ENCODE data around the gene RCOR1.
A peak's percentile ranks its signal among the peaks of the same experiment; 100 is the strongest.
"Not testable (repeated sequence)": the region's sequence is repeated elsewhere in the genome, so short reads cannot be mapped to it uniquely, and the experiment has no call there.

Gene RCOR1

DNA sequence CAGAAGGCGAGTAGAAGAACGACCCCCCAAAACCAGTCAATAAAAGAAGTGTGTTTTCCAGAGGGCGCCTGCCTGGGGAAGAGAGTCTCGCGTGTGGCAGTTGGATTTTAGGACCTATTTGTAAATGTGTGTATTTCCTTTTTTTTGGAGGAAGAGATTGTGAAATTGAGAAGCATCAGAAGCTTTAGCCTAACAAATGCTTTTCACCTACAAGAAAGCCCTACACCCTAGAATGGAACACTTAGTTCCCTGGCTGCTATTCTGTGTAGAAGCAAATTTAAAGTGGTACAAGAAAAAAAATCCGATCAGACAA, 1.3 kb downstream of the RCOR1 start:
- no peak for DNase-seq

DNA sequence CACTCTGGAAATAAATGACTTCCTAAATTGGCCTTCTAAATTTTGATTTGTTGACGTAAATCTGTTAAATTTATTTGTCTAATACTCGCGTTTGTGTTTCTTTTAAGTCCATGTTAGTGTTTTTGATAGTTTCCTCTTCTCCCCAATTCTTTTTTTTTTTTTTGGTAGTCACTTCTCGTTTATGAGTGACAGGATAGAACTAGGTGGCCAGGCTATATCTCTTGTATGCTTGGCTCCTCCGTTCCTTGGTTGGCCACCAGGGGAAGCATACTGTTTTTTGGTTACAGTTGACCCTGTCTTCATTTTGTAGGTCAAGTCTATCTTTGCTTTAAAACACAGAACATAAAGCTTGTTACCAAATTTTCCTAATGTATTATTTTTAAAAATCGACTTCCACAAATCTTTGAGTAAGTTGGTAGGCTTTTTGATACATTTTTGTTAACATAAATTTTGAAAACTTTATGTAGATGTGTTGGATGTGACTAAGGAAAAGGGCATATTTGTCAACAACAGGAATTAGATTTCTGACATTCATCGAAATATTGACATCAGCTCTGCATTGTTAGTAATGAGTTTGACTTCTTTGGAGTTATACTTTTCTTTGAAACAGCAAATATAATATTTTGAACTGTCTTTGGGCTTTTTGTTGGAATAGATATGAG, 2.2 kb downstream of the RCOR1 start:
- peak; percentile 40 to 42 for DNase-seq

GRCh38 chr14:102601378-102601925, 9.0 kb downstream of the RCOR1 start:
- DNase-seq, result no peak

GRCh38 chr14:102602421-102603292, 10.2 kb downstream of the RCOR1 start:
- DNase-seq, result no peak

- no peak for DNase-seq
These were observed 11.0 kb downstream of the RCOR1 start for GRCh38 chr14:102603293-102603907.

DNA sequence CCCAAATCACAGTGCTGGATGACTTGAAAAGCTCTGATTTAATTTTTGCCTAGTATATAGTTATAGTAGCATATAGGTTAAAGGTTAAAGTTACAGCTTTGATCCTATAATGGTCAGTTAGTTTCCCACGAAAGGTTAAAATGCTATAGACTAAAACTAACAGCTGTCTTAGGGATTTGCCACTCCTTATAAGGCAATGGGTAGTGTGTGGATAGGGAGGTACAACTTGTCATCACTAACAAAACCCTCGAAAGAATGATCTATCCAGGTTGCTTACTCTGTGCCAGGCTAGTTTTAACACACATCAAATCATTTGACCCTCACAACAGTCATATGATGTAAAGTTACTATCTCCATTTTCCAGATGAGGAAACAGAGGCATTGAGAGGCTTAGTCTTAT, 11.7 kb downstream of the RCOR1 start:
- DNase-seq, result no peak

- no peak for DNase-seq
These were observed 12.6 kb downstream of the RCOR1 start for GRCh38 chr14:102605029-102605428.

DNA sequence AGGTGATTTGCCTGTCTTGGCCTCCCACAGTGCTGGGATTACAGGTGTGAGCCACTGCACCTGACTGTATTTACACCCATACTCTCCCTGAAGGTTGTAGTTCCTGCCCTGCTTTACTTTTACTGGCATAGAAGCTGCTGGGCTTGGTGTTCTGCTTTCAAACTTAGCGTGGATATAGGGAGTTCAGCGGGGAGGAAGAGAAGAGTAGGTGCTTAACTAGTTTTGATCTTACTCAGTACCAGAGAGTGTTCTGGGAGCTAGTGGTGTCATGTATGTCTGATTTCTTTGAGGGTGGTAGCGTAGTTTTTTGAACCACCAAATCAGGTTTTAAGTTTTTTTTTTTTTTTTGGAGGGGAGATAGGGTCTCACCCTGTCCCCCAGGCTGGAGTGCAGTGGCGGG, 13.8 kb downstream of the RCOR1 start:
- no peak for DNase-seq

DNA sequence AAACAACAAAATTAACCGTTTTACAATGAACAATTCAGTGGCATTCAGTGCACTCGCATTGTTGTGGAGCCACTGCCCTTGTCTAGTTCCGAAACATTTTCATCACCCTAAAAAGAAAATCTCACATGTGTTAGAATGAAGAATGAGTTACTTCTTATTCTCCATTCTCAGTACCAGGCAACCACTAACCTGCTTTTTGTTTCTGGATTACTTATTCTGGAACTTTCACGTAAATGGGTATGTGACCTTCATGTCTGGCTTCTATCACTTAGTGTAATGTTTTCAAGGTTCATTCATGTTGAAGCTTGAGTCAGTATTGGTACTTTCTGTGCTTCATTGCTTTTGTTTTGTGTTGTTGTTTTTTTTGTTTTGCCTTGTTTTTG, 15.6 kb downstream of the RCOR1 start:
- DNase-seq, result no peak

GRCh38 chr14:102610968-102611811, 18.7 kb downstream of the RCOR1 start:
- no peak for DNase-seq

GRCh38 chr14:102616318-102616717, 23.9 kb downstream of the RCOR1 start:
- no peak for DNase-seq

DNA sequence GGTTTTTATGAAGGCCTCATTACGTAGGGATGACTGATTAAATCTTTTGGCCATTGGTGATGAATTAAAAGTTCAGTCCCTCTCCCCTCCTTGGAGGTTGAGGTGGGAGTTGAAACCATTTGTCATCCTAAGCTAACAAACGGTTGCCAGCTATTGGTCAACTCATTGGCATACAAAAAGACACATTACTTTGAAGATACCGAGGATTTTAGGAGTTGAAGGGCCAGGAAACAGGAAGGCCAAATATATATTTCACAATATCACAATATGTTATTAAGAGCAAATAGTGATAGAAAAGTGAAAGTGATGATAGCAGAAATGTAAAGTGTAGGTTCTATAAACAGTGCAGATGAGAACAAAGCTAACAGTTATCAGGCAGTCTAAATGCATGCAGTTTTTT, 24.4 kb downstream of the RCOR1 start:
- no peak for DNase-seq

GRCh38 chr14:102619012-102619411, 26.6 kb downstream of the RCOR1 start:
- not testable (repeated sequence) for DNase-seq

DNA sequence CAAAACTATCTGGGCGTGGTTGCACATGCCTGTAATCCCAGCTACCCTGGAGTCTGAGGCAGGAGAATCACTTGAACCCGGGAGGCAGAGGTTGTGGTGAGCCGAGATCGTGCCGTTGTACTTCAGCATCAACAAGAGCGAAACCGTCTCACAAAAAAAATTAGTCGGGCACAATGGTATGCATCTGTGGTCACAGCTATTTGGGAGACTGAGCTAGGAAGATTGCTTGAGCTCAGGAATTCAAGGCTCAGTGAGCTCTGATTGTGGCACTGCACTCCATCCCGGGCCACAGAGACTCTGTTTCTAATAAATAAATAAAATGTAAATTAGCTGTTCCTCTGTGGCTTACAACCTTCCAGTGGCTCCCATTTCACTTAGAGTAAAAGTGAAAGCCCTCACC, 28.0 kb downstream of the RCOR1 start:
- no peak for DNase-seq

DNA sequence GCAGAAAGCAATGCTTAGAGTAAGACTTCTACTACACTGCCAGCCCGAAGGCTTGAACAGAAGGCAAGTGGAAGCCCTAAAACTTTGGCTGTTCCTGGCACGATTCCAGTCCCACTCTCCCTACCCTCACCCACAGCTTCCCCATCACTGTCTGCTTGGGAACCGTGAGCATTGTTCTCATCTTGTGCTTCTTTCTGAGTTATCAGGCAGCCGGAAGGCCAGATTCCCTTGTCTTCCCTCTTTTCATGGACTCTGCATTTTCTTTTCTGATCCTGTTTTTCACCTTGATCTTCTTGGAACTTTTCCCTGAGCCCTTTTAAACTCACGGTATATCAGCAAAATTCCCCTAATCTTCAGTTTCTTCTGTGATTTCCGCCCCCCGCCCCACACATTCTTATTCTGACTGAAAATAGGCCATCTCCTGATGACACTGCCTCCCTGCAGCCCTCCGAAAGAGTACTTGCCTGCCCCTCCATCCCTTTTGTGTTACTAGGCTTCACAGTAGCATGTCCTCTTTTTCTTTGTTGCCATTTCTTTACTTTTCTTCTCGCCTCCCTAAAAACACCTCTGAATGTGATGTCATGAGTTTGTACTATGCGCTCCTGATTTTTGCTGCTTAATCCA, 29.9 kb downstream of the RCOR1 start:
- DNase-seq, result no peak

DNA sequence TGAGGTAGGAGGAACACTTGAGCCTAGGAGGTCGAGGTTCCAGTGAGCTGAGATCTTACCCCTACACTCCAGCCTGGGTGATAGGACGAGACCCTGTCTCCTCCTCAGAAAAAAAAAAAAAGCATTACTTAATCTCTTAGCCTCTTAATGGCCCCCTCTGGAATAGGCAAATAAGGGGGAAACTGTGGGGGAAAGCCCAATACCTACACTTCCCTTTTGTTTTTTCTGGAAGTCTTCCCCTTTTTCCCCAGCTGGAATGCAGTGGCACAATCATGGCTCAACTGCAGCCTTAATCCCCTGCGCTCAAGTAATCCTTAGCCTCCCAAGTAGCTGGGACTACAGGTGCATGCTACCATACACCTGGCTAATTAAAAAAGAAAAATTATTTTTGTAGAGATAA, 32.2 kb downstream of the RCOR1 start:
- DNase-seq, result no peak

DNA sequence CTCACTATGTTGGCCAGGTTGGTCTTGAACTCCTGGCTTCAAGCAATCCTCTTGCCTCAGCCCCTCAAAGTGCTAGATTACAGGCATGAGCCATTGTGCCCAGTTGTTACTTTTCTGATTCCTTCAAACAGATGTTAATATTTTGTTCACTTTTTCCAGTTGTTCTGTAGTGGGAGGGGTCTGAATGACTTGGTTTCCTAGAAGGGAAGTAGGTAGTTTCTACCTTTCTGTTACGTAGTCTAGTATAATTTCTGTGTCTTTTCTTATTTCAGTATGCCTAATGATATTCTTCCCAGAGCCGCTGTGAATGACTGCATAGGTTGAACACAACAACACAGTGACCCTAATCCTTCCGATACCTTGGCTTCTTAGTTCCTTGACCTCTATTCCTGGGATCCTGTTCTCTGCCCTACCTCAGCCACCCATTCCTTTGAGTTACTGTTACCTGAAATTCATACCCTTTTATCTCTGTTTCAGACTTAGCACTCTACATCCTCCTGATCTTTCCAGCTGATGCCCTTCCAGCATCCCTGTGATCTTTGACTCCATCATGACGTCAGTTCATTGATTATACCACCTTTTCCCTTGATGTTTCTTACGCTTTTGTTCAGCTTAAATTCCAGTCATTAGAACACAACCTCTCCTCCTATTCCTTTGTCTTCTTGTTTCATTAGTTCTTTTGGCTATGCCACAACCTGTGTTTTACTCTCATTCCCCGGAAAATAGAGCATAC, 33.3 kb downstream of the RCOR1 start:
- DNase-seq, result no peak

DNA sequence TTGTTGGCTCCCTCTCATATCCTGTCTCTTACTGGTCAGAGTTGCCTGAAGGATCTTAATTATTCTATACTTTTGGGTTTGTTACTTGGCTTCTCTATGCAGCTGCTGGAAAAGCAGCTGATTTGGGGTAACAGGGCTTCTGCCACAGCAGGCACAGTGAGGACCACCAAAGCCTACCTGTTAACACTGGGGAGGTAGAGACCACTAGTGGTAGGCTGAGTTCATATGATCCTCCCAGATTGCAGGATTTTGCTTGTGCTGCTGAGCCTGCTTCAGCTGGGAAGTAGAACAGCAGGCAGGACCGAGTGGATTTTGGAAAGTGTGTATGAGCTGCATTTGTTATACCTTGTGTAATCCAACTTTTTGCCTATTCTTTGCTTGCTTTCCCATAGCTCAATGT, 34.1 kb downstream of the RCOR1 start:
- DNase-seq, result no peak

- no peak for DNase-seq
These were observed 36.6 kb downstream of the RCOR1 start for GRCh38 chr14:102629011-102629444.

GRCh38 chr14:102629808-102630350, 37.4 kb downstream of the RCOR1 start:
- no peak for DNase-seq

- no peak for DNase-seq
These were observed 38.0 kb downstream of the RCOR1 start for GRCh38 chr14:102630405-102630804.
